Endothelial cell of umbilical vein (primary cell): Measurements from ENCODE around the gene AMN. TPM values are rescaled to one million over a fixed set of nuclear protein-coding genes. Genes with fewer than 3 reads are reported as not detected.

Experiments
- BruUV-seq: library from RNA; stranded (reverse); fragments of 400-500 nt; replicated peaks from 2 replicates; lab custom pipeline; 2021; lab: Mats Ljungman, UMichigan
- CTCF ChIA-PET: fragments of 300-600, 350-600 bp; sonication (Branson Sonifier 250); formaldehyde crosslinking; loops from one replicate; lab custom pipeline; 2021; ENCODE audit warnings: antibody characterized with exemption, inconsistent platforms; lab: Charles Lee
- POLR2A ChIA-PET: fragments of 300-600, 350-600 bp; sonication (Branson Sonifier 250); formaldehyde crosslinking; loops from one replicate; lab custom pipeline; 2021; ENCODE audit warnings: antibody characterized with exemption, inconsistent platforms; lab: Charles Lee
- DNase-seq: peaks from one replicate; pipeline ENCODE4 v3.0.0-alpha.2; 2011; ENCODE audit warnings: low read depth, low spot score
- FAIRE-seq: peaks from 2 replicates; lab custom pipeline; 2011; peaks lifted over from hg19 to GRCh38; lab: Jason Lieb, UNC
- H2AFZ ChIP-seq: 2 replicates; pipeline ENCODE4 v1.6.0; 2012; ENCODE audit warnings: low read depth, low read length, control low read depth, inconsistent platforms
- H3K27ac ChIP-seq: 2 replicates; pipeline ENCODE4 v1.5.1; 2011; ENCODE audit warnings: low read depth, mild to moderate bottlenecking, control low read depth, low read length, moderate library complexity; ENCODE audit not compliant: insufficient read depth
- H3K27me3 ChIP-seq, 2 experiments: 2 replicates each; pipeline versions ENCODE4 v1.6.0 to v1.6.1; 2011; ENCODE audit warnings: low read length in 2 of 2, mixed read lengths in 1 of 2; ENCODE audit not compliant: control insufficient read depth in 2 of 2, insufficient read depth in 2 of 2
- H3K36me3 ChIP-seq, 2 experiments: 2 replicates in 1 of 2; 3 replicates in 1 of 2; pipeline ENCODE4 v1.5.1; 2011; ENCODE audit warnings: low read length in 2 of 2, mild to moderate bottlenecking in 1 of 2, moderate library complexity in 1 of 2; ENCODE audit not compliant: control insufficient read depth in 2 of 2, insufficient read depth in 2 of 2; ENCODE audit errors: extremely low read depth in 1 of 2
- H3K4me1 ChIP-seq: 3 replicates; pipeline ENCODE4 v1.5.1; 2011; ENCODE audit warnings: mild to moderate bottlenecking, low read length; ENCODE audit not compliant: control insufficient read depth, insufficient read depth; ENCODE audit errors: extremely low read depth
- H3K4me2 ChIP-seq: 2 replicates; pipeline ENCODE4 v1.6.1; 2011; ENCODE audit warnings: low read length, control low read depth, mixed read lengths; ENCODE audit not compliant: insufficient read depth
- H3K4me3 ChIP-seq, 3 experiments: fragments of 200-600 bp in 1 of 3; sonication (generic), shearing (Covaris generic) in 1 of 3; replicated peaks in 1 of 3; 2 replicates each; pipeline ENCODE4 v1.5.1; 2011 to 2016; ENCODE audit warnings: control low read depth in 3 of 3, low read length in 3 of 3, mild to moderate bottlenecking in 2 of 3, inconsistent platforms in 1 of 3, low read depth in 1 of 3, moderate library complexity in 1 of 3; ENCODE audit not compliant: insufficient read depth in 1 of 3
- H3K79me2 ChIP-seq: 2 replicates; pipeline ENCODE4 v1.6.0; 2012; ENCODE audit warnings: low read length, inconsistent platforms; ENCODE audit not compliant: control insufficient read depth, insufficient read depth
- H3K9ac ChIP-seq: replicated peaks from 2 replicates; pipeline ENCODE3; 2011; ENCODE audit warnings: low read length, control low read depth; ENCODE audit not compliant: insufficient read depth; ENCODE audit errors: extremely low read depth
- H3K9me1 ChIP-seq: replicated peaks from 3 replicates; pipeline ENCODE4 v1.6.0; 2011; ENCODE audit warnings: mild to moderate bottlenecking, low read length; ENCODE audit not compliant: control insufficient read depth, insufficient read depth; ENCODE audit errors: extremely low read depth
- H3K9me3 ChIP-seq: replicated peaks from 2 replicates; pipeline ENCODE4 v1.5.1; 2012; ENCODE audit warnings: low read length, inconsistent platforms; ENCODE audit not compliant: control insufficient read depth, insufficient read depth
- H4K20me1 ChIP-seq: replicated peaks from 2 replicates; pipeline ENCODE3; 2011; ENCODE audit warnings: mild to moderate bottlenecking, low read length; ENCODE audit not compliant: control insufficient read depth, insufficient read depth; ENCODE audit errors: extremely low read depth
- CTCF ChIP-seq, 2 donors: IDR thresholded peaks; 1 replicate in 1 of 2; 2 replicates in 1 of 2; pipeline ENCODE4 v1.5.1; 2011; ENCODE audit warnings: low read length in 2 of 2, mild to moderate bottlenecking in 2 of 2, moderate library complexity in 2 of 2, control low read depth in 1 of 2, inconsistent platforms in 1 of 2, low read depth in 1 of 2; ENCODE audit not compliant: insufficient read depth in 1 of 2; ENCODE audit errors: extremely low read depth in 1 of 2
- EZH2 ChIP-seq: IDR thresholded peaks from 2 replicates; pipeline ENCODE4 v1.6.1; 2012; ENCODE audit warnings: borderline replicate concordance, low read depth, mild to moderate bottlenecking, moderate library complexity, low read length, inconsistent platforms; ENCODE audit not compliant: severe bottlenecking
- FOS ChIP-seq: IDR thresholded peaks from 2 replicates; pipeline ENCODE4 v1.6.1; 2011; ENCODE audit warnings: mild to moderate bottlenecking, low read length, moderate library complexity, borderline replicate concordance; ENCODE audit not compliant: insufficient read depth
- GATA2 ChIP-seq: IDR thresholded peaks from 2 replicates; pipeline ENCODE4 v1.7.0; 2011; ENCODE audit warnings: low read depth, mild to moderate bottlenecking, moderate library complexity, mixed read lengths, low read length; ENCODE audit not compliant: insufficient read length, insufficient read depth
- JUN ChIP-seq: IDR thresholded peaks from 2 replicates; pipeline ENCODE4 v1.6.1; 2011; ENCODE audit warnings: borderline replicate concordance, low read depth; ENCODE audit not compliant: insufficient read length, insufficient read depth
- MAX ChIP-seq: IDR thresholded peaks from 2 replicates; pipeline ENCODE4 v1.6.1; 2011; ENCODE audit not compliant: insufficient read depth, insufficient read length
- MYC ChIP-seq: IDR thresholded peaks from one replicate; pipeline ENCODE4 v1.6.1; 2011; ENCODE audit warnings: mild to moderate bottlenecking, low read depth, low read length
- POLR2A ChIP-seq: IDR thresholded peaks from 2 replicates; pipeline ENCODE4 v1.6.1; 2012; ENCODE audit warnings: low read depth, mild to moderate bottlenecking, control low read depth, low read length
- POLR2AphosphoS5 ChIP-seq: IDR thresholded peaks from 2 replicates; pipeline ENCODE4 v1.6.1; 2012; ENCODE audit warnings: low read depth, mild to moderate bottlenecking, control low read depth, low read length, moderate library complexity; ENCODE audit not compliant: insufficient read depth
- dilution Hi-C: fragments of 300-500 bp; cut with MboI; formaldehyde crosslinking; loops from one replicate; pipeline ENCODE4 v1.15.0; 2019; ENCODE audit warnings: low sequenced_read_pairs; ENCODE audit not compliant: extremely low pct_ligation_motif_present
- intact Hi-C: fragments of 100-400 bp; cut with micrococcal nuclease; formaldehyde crosslinking; loops from one replicate; pipeline ENCODE4 v1.10.0; 2022
- polyA plus RNA-seq, 4 experiments: library from polyadenylated mRNA; depleted of rRNA in 3 of 4; stranded (reverse) in 3 of 4; unstranded in 1 of 4; fragments of >200 nt; gene quantifications; 2 replicates each; pipeline versions ENCODE4 v1.2.1 to v1.2.3, GENCODE V29; 2011 to 2012; ENCODE audit warnings: missing spikeins in 1 of 4
- total RNA-seq: library from RNA; stranded (reverse); gene quantifications from 2 replicates; pipeline ENCODE4 v1.2.3, GENCODE V29; 2021

Gene AMN
- total and polyA plus RNA-seq, 2 donors (not counting 3 experiments of a cell fraction or from before 2014, with no cell fraction given) = 0.03 TPM; not detected in 1

- no peak overlapping the region for H3K4me3 ChIP-seq
- BruUV-seq = no TSS peak
- no peak overlapping the region for H3K27ac ChIP-seq
- no peak overlapping the region for H3K9ac ChIP-seq
- H2AFZ ChIP-seq = no peak overlapping the region
- CTCF ChIA-PET = interaction anchor here (1.3 kb wide), 1 partner anchor 254 kb away, joined by 4 read pairs; no protein-coding TSS in a partner anchor
- POLR2A ChIA-PET = no interaction called here
- no peaks in the 10 kb centered on the region for H3K9me3 ChIP-seq
- dilution Hi-C loops (no loop called here), intact Hi-C loops (no loop called here)
- DNase-seq = no peak
- no peaks in the 10 kb centered on the region for H3K9me1 ChIP-seq
- H3K79me2 ChIP-seq = no peaks in the 10 kb centered on the region
- peaks cover 29 to 74% of the 10 kb centered on the region in 2 experiments for H3K36me3 ChIP-seq
- no peaks in the 10 kb centered on the region for H3K27me3 ChIP-seq
- no peak for TF ChIP-seq POLR2AphosphoS5
- no peak for TF ChIP-seq POLR2A
- no peak for TF ChIP-seq FOS
- TF ChIP-seq MAX = no peak
- TF ChIP-seq GATA2 = no peak
- no peak for TF ChIP-seq MYC
- TF ChIP-seq CTCF (IDR thresholded peaks at IDR 0.05; ENCODE audit: extremely low read depth in 1 of 2, insufficient read depth in 1 of 2, low read depth in 1 of 2, low read length in 2 of 2) = no peak
- no peak for TF ChIP-seq EZH2
- TF ChIP-seq JUN = no peak
- H4K20me1 ChIP-seq = no peaks in the 10 kb centered on the region
- H3K4me1 ChIP-seq = no peaks in the 10 kb centered on the region
- FAIRE-seq = no peak
- no peak overlapping the region for H3K4me2 ChIP-seq
Measured at GRCh38 chr14:102948698-102949061, 26.2 kb downstream of the AMN start.
